K562 (cell line): ENCODE measurements around the gene MED13L. TPM values are rescaled to one million over a fixed set of nuclear protein-coding genes. Genes with fewer than 3 reads are reported as not detected.

ENCODE experiments used
- ATAC-seq: fragments of 200-7000 bp; cut with Tn5 transposase; 3 replicates; pipeline ENCODE4 v1.9.1; 2020; ENCODE audit warnings: moderate library complexity
- BruUV-seq: library from RNA; stranded (reverse); fragments of 400-500 nt; replicated peaks from 2 replicates; lab custom pipeline; 2021; lab: Mats Ljungman, UMichigan
- CTCF ChIA-PET: fragments of 300-600 bp; formaldehyde crosslinking; extraction: SDS; loops from one replicate; lab custom pipeline; 2021; ENCODE audit warnings: low intra/inter-chr PET ratio; lab: Yijun Ruan, JAX
- POLR2A ChIA-PET: fragments of 300-600, 350-650 bp; sonication (Branson Sonifier 250); formaldehyde crosslinking; extraction: SDS; loops from one replicate; lab custom pipeline; 2021; ENCODE audit warnings: antibody characterized with exemption, inconsistent platforms; lab: Yijun Ruan, JAX
- DNase-seq, 4 experiments: peaks; one replicate each; pipeline versions ENCODE4 v3.0.0 to v3.0.0-alpha.2; 2011 to 2018; ENCODE audit warnings: low spot score in 3 of 4, mixed read lengths in 3 of 4; ENCODE audit errors: extremely low read depth in 1 of 4
- FAIRE-seq: peaks from 2 replicates; lab custom pipeline; 2011; peaks lifted over from hg19 to GRCh38; lab: Jason Lieb, UNC
- H2AFZ ChIP-seq: 2 replicates; pipeline ENCODE4 v1.6.0; 2011; ENCODE audit warnings: low read depth, low read length, control low read depth, inconsistent platforms
- H3K27ac ChIP-seq: fragments of 200-600 bp; 3 replicates; pipeline ENCODE4 v1.8.0; 2011; ENCODE audit warnings: low read depth, mild to moderate bottlenecking, control low read depth, inconsistent platforms, low read length, moderate library complexity, mixed read lengths; ENCODE audit errors: extremely low read depth
- H3K27me3 ChIP-seq, 2 experiments: fragments of 300-600 bp in 1 of 2; 2 replicates in 1 of 2; 3 replicates in 1 of 2; pipeline versions ENCODE4 v1.6.0 to v1.8.0; 2011; ENCODE audit warnings: inconsistent platforms in 2 of 2, low read length in 2 of 2, mild to moderate bottlenecking in 1 of 2, mixed read lengths in 1 of 2, moderate library complexity in 1 of 2; ENCODE audit not compliant: control insufficient read depth in 2 of 2, insufficient read depth in 2 of 2
- H3K36me3 ChIP-seq: fragments of 300-600 bp; 3 replicates; pipeline ENCODE4 v1.8.0; 2011; ENCODE audit warnings: mild to moderate bottlenecking, low read length, inconsistent platforms; ENCODE audit not compliant: control insufficient read depth, insufficient read depth
- H3K4me1 ChIP-seq, 2 experiments: fragments of 200-600 bp in 1 of 2; replicated peaks in 1 of 2; 2 replicates in 1 of 2; 3 replicates in 1 of 2; pipeline versions ENCODE4 v1.5.1 to v1.8.0; 2011; ENCODE audit warnings: inconsistent platforms in 2 of 2, low read length in 2 of 2, mild to moderate bottlenecking in 1 of 2, mixed read lengths in 1 of 2, moderate library complexity in 1 of 2; ENCODE audit not compliant: control insufficient read depth in 2 of 2, insufficient read depth in 2 of 2
- H3K4me2 ChIP-seq: 2 replicates; pipeline ENCODE4 v1.6.1; 2011; ENCODE audit warnings: low read length, control low read depth, inconsistent platforms, mixed read lengths; ENCODE audit not compliant: insufficient read depth
- H3K4me3 ChIP-seq: fragments of 200-600 bp; sonication (generic), shearing (Covaris generic); 2 replicates; pipeline ENCODE4 v1.5.1; 2016; ENCODE audit warnings: control low read depth, inconsistent platforms
- H3K79me2 ChIP-seq: fragments of 200-600 bp; 3 replicates; pipeline ENCODE4 v1.8.0; 2011; ENCODE audit warnings: low read length, inconsistent platforms; ENCODE audit not compliant: control insufficient read depth, insufficient read depth
- H3K9ac ChIP-seq, 2 experiments: 2 replicates each; pipeline versions ENCODE4 v1.6.0 to v1.6.1; 2011; ENCODE audit warnings: low read depth in 2 of 2, low read length in 2 of 2, control low read depth in 1 of 2, inconsistent platforms in 1 of 2, mild to moderate bottlenecking in 1 of 2, mixed read lengths in 1 of 2; ENCODE audit not compliant: insufficient read depth in 1 of 2
- H3K9me1 ChIP-seq: one replicate; pipeline ENCODE4 v1.6.0; 2011; ENCODE audit warnings: inconsistent platforms, mild to moderate bottlenecking, low read length, moderate library complexity; ENCODE audit not compliant: control insufficient read depth, insufficient read depth
- H3K9me3 ChIP-seq: replicated peaks from 2 replicates; pipeline ENCODE4 v1.5.1; 2011; ENCODE audit warnings: low read depth, low read length, inconsistent platforms; ENCODE audit not compliant: control insufficient read depth, insufficient read depth
- H4K20me1 ChIP-seq: replicated peaks from 2 replicates; pipeline ENCODE4 v1.6.1; 2011; ENCODE audit warnings: low read length, inconsistent platforms, mixed read lengths; ENCODE audit not compliant: control insufficient read depth, insufficient read depth
- ARNT ChIP-seq, 2 experiments: fragments of 450-650 bp; IDR thresholded peaks; 2 replicates each; pipeline ENCODE4 v1.6.1; 2016; ENCODE audit warnings: mild to moderate bottlenecking in 1 of 2
- CBX5 ChIP-seq: IDR thresholded peaks from 2 replicates; pipeline ENCODE4 v1.6.1; 2014; ENCODE audit warnings: low read depth, borderline replicate concordance
- HOXB6 ChIP-seq: fragments of 250-450 bp; sonication (Bioruptor Pico); IDR thresholded peaks from 2 replicates; pipeline ENCODE4 v1.5.1; 2022; ENCODE audit warnings: mild to moderate bottlenecking, borderline replicate concordance
- L3MBTL2 ChIP-seq: fragments of 450-650 bp; IDR thresholded peaks from 2 replicates; pipeline ENCODE4 v1.6.1; 2016; ENCODE audit warnings: mild to moderate bottlenecking, moderate library complexity
- MCM2 ChIP-seq: fragments of 450-650 bp; IDR thresholded peaks from 2 replicates; pipeline ENCODE4 v1.6.1; 2017; ENCODE audit warnings: low read depth, mild to moderate bottlenecking
- MTA2 ChIP-seq: fragments of 450-650 bp; IDR thresholded peaks from 2 replicates; pipeline ENCODE4 v1.6.1; 2016; ENCODE audit warnings: low read depth
- NFE2 ChIP-seq: IDR thresholded peaks from 2 replicates; pipeline ENCODE4 v1.6.1; 2014; ENCODE audit warnings: antibody characterized with exemption, low read depth
- POLR3G ChIP-seq: IDR thresholded peaks from 2 replicates; pipeline ENCODE4 v1.6.1; 2011; ENCODE audit not compliant: insufficient read length, insufficient replicate concordance; ENCODE audit errors: extremely low read depth
- RBM17 ChIP-seq: fragments of 200-400 bp; formaldehyde crosslinking; IDR thresholded peaks from 2 replicates; pipeline ENCODE4 v1.6.1; 2017; ENCODE audit warnings: low read depth, mild to moderate bottlenecking, low read length, borderline replicate concordance
- SIN3A ChIP-seq, 2 experiments: fragments of 150-350 bp in 1 of 2; IDR thresholded peaks; 2 replicates each; pipeline ENCODE4 v1.6.1; 2011 to 2016; ENCODE audit warnings: borderline replicate concordance in 2 of 2, low read depth in 2 of 2, low read length in 2 of 2, mild to moderate bottlenecking in 2 of 2, moderate library complexity in 2 of 2; ENCODE audit not compliant: control insufficient read depth in 1 of 2
- SIX5 ChIP-seq, 2 experiments: IDR thresholded peaks; 2 replicates each; pipeline ENCODE4 v1.6.1; 2011; ENCODE audit warnings: low read length in 2 of 2, borderline replicate concordance in 1 of 2, low read depth in 1 of 2, mild to moderate bottlenecking in 1 of 2, moderate library complexity in 1 of 2; ENCODE audit not compliant: insufficient read depth in 1 of 2
- SRSF3 ChIP-seq: fragments of 200-400 bp; formaldehyde crosslinking; IDR thresholded peaks from 2 replicates; pipeline ENCODE4 v1.6.1; 2016; ENCODE audit warnings: mild to moderate bottlenecking, low read length, moderate library complexity; ENCODE audit not compliant: insufficient read depth
- ZNF175 ChIP-seq: fragments of 200-800 bp; sonication (Bioruptor generic); IDR thresholded peaks from 2 replicates; pipeline ENCODE4 v1.6.1; 2016; ENCODE audit warnings: low read depth, mild to moderate bottlenecking, missing genetic modification characterization, missing compliant biosample characterization
- ZNF253 ChIP-seq: fragments of 250-450 bp; sonication (Bioruptor Pico); conservative IDR thresholded peaks from 2 replicates; pipeline ENCODE4 v1.6.1; 2021; ENCODE audit warnings: mild to moderate bottlenecking
- ZNF444 ChIP-seq: fragments of 250-450 bp; sonication (Bioruptor Pico); IDR thresholded peaks from 2 replicates; pipeline ENCODE4 v1.4.0; 2020; ENCODE audit warnings: mild to moderate bottlenecking, moderate library complexity
- ZNF76 ChIP-seq: fragments of 250-450 bp; sonication (Bioruptor Pico); IDR thresholded peaks from 2 replicates; pipeline ENCODE4 v1.4.0; 2020; ENCODE audit warnings: mild to moderate bottlenecking, moderate library complexity, borderline replicate concordance
- ZNF780A ChIP-seq: fragments of 250-450 bp; sonication (Bioruptor Pico); IDR thresholded peaks from 2 replicates; pipeline ENCODE4 v1.5.0; 2021; ENCODE audit warnings: mild to moderate bottlenecking
- WGBS: fragments of 100-300 bp; shearing (Covaris generic); methylation state at CpG from one replicate; pipeline ENCODE4 v1.1.6; 2016; ENCODE audit warnings: low coverage, mixed read lengths; ENCODE audit not compliant: insufficient coverage; ENCODE audit errors: missing lambda C conversion rate; 5-methylcytosine and 5-hydroxymethylcytosine counted together
- in situ Hi-C: fragments of 300-500 bp; cut with MboI; formaldehyde crosslinking; loops from 4 replicates; pipeline ENCODE4 v1.15.0; 2018; ENCODE audit warnings: inconsistent platforms, mixed read lengths
- intact Hi-C: fragments of 100-400 bp; cut with micrococcal nuclease; formaldehyde crosslinking; loops from 2 replicates; pipeline ENCODE4 v1.14.2; 2022
- polyA plus RNA-seq, 8 experiments: library from polyadenylated mRNA; depleted of rRNA in 4 of 8; stranded (reverse) in 5 of 8; unstranded in 3 of 8; fragments of >200 nt; fragmentation: Nextera tagmentation in 2 of 8; fragmentation: Illumina TruSeq in 1 of 8; extraction: Ambion mirVana in 2 of 8; extraction: Trizol in 1 of 8; gene quantifications; 2 replicates each; pipeline versions ENCODE4 v1.2.1 to v1.2.3, GENCODE V29; 2011 to 2014; ENCODE audit warnings: inconsistent platforms in 1 of 8, missing spikeins in 1 of 8
- total RNA-seq, 7 experiments: library from RNA; depleted of rRNA in 6 of 7; stranded (reverse); fragments of >200 nt in 6 of 7; fragmentation: Illumina TruSeq in 2 of 7; extraction: Trizol in 2 of 7; gene quantifications; 2 replicates each; pipeline versions ENCODE4 v1.2.1 to v1.2.3, GENCODE V29; 2011 to 2021; ENCODE audit warnings: low replicate concordance in 1 of 7
- TF ChIP-seq, protein P1 (sequence below): fragments of 450-650 bp; formaldehyde crosslinking; IDR thresholded peaks from 2 replicates; pipeline ENCODE4 v1.4.0; 2022; ENCODE audit warnings: missing genetic modification characterization

Gene MED13L
- total and polyA plus RNA-seq, 9 of the 15 experiments (the other 6 are each of a cell fraction or from before 2014, with no cell fraction given), result 13.4 to 90.3 (median 36.9) TPM

DNA sequence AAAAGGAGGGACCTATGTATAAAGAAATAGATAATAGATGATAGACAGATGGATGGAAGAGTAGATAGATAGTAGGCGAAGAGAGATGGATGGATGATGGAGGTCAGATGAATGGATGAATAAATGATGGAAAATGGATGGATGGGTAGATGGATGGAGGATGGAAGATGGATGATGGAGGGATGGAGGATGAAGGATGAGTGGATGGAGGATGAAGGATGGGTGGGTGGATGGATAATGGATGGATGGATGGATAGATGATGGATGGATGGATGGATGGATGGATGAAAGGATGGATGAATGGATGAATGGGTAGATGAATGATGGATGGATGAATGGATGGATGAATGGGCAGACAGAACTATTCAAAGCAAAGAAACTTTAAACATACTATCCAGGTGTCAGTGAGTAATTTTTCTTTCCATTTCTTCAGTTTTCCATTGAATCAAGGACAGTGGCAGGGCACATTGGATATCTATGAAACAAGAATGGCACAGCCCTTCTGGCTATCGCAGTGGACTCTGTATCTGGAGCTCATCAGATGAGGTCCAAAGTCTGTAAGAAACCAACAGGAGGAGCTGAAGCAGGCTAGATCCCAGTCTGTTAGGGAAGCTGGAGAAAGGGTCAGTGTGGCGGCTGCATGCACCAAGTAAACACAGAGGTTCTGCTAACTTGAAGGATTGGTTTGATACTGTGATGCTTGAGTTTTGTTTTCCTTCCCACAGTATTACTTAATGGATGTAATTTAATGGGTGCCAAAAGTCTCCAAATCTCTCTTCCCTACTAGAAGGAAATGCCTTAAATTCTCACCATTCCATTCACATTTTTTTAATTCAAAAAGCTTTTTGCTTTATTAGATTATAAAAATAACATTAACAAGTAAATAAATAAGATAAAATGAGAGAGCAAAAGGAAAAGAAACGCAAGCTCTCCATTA is 18.1 kb upstream of the MED13L start (continued):
- TF ChIP-seq, protein P1, sequence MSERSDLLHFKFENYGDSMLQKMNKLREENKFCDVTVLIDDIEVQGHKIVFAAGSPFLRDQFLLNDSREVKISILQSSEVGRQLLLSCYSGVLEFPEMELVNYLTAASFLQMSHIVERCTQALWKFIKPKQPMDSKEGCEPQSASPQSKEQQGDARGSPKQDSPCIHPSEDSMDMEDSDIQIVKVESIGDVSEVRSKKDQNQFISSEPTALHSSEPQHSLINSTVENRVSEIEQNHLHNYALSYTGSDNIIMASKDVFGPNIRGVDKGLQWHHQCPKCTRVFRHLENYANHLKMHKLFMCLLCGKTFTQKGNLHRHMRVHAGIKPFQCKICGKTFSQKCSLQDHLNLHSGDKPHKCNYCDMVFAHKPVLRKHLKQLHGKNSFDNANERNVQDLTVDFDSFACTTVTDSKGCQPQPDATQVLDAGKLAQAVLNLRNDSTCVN (CRISPR knock-in tag), result 0 out of 2 replicates have a peak, but pooled peaks have one; percentile 37
- TF ChIP-seq, all 486 proteins: peak for 12

DNA sequence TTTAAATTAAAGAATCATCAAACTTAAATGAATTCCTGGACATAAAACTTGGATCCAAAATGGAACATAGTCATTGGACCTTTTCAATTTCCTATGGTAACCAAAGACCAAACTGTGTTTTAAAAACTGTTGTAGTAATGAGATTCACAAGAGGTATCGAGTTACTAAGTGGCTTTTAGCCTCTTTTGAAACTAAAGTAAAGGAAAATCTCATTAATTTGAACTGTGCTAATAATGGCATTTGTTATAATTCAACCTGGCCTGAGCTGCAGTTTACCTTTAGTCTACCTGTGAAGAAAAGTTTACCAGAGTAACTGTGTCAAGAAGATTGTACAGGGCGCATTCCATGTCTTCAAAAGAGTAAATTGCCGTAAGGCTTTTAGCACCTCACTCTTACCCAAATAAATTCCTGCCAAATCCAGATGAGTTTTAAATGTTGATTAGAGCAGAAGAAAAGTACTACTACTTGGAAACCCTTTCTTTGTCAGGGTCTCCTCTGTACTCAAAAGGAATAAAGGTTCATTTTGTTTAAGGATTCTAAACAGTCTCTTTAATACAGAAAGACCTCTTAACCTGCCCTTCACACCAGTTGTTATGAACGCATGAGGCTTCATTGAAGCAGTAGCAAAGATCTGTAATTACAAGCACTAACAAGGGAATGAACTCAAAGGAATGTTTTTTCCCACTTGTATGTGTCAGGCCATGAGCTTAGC is 17.1 kb upstream of the MED13L start:
- Histone ChIP-seq H3K4me2 (no peak overlapping the region), H3K9ac (no peak overlapping the region), H3K27me3 (no peaks in the 10 kb centered on the region), H3K27ac (no peak overlapping the region), H3K4me3 (no peak overlapping the region), H3K36me3 (no peaks in the 10 kb centered on the region), H4K20me1 (no peaks in the 10 kb centered on the region), H3K9me3 (no peaks in the 10 kb centered on the region), H3K9me1 (no peaks in the 10 kb centered on the region), H3K4me1 (no peaks in the 10 kb centered on the region), H2AFZ (0 out of 2 replicates have a peak overlapping the region, but pooled peaks have one; percentile 0), H3K79me2 (no peaks in the 10 kb centered on the region)
- WGBS, result 60% methylated on average over 4 of the region's 4 CpGs
- BruUV-seq, result no TSS peak
- in situ Hi-C loops, result no loop called here
- POLR2A ChIA-PET, result interaction anchor here (0.7 kb wide), 1 partner anchor 9 kb away, joined by 3 read pairs; no protein-coding TSS in a partner anchor
- CTCF ChIA-PET, result no interaction called here
- DNase-seq, result no peak
- no peak for ATAC-seq
- intact Hi-C loops, result no loop called here
- FAIRE-seq, result no peak
- TF ChIP-seq NFE2, result no peak
- TF ChIP-seq ARNT (IDR thresholded peaks at IDR 0.05), result no peak
- no peak for TF ChIP-seq ZNF253 (CRISPR knock-in tag)
- TF ChIP-seq MTA2, result no peak
- no peak for TF ChIP-seq HOXB6 (CRISPR knock-in tag)
- no peak for TF ChIP-seq SIX5 (IDR thresholded peaks at IDR 0.05; ENCODE audit: borderline replicate concordance in 1 of 2, insufficient read depth in 1 of 2, low read depth in 1 of 2, low read length in 2 of 2)
- TF ChIP-seq SIN3A (IDR thresholded peaks at IDR 0.05; ENCODE audit: borderline replicate concordance in 2 of 2, control insufficient read depth in 1 of 2, low read depth in 2 of 2, low read length in 2 of 2), result no peak
- TF ChIP-seq POLR3G, result no peak
- TF ChIP-seq L3MBTL2, result no peak
- TF ChIP-seq MCM2, result no peak
- no peak for TF ChIP-seq ZNF780A (CRISPR knock-in tag)
- no peak for TF ChIP-seq CBX5
- TF ChIP-seq RBM17, result no peak
- TF ChIP-seq SRSF3, result no peak
- no peak for TF ChIP-seq ZNF444 (CRISPR knock-in tag)
- no peak for TF ChIP-seq ZNF76 (CRISPR knock-in tag)
- no peak for TF ChIP-seq ZNF175
